ENCODE measurements around the gene MED31.

Gene MED31

GRCh38 chr17:6674586-6674985 is 23.2 kb upstream of the MED31 start:
- ChIA-PET CTCF (interaction anchor here (4.6 kb wide), 1 partner anchor 8 kb away, joined by 26 read pairs; no protein-coding TSS in a partner anchor), POLR2A (no interaction called here)
- no peak for DNase-seq (ENCODE audit: extremely low spot score)
- no peak for TF ChIP-seq CTCF (IDR thresholded peaks at IDR 0.05; ENCODE audit: control extremely low read depth, extremely low read depth, low read depth, missing control alignments)

GRCh38 chr17:6671431-6671830 is 20.0 kb upstream of the MED31 start:
- POLR2A ChIA-PET, result no interaction called here
- TF ChIP-seq CTCF (IDR thresholded peaks at IDR 0.05; ENCODE audit: control extremely low read depth, extremely low read depth, low read depth, missing control alignments), result no peak
- no peak for DNase-seq (ENCODE audit: extremely low spot score)
- CTCF ChIA-PET, result interaction anchor here (1.6 kb wide), 2 partner anchors 11 to 22 kb away, joined by 4 to 5 read pairs; no protein-coding TSS in a partner anchor

- POLR2A ChIA-PET, result no interaction called here
- CTCF ChIA-PET, result interaction anchor here (1.1 to 1.6 kb wide), 3 partner anchors 9 to 23 kb away, joined by 3 to 5 read pairs (median 4); no protein-coding TSS in a partner anchor
- no peak for TF ChIP-seq CTCF (IDR thresholded peaks at IDR 0.05; ENCODE audit: control extremely low read depth, extremely low read depth, low read depth, missing control alignments)
- DNase-seq (ENCODE audit: extremely low spot score), result no peak
Measured at GRCh38 chr17:6670999-6671398, 19.6 kb upstream of the MED31 start.

DNA sequence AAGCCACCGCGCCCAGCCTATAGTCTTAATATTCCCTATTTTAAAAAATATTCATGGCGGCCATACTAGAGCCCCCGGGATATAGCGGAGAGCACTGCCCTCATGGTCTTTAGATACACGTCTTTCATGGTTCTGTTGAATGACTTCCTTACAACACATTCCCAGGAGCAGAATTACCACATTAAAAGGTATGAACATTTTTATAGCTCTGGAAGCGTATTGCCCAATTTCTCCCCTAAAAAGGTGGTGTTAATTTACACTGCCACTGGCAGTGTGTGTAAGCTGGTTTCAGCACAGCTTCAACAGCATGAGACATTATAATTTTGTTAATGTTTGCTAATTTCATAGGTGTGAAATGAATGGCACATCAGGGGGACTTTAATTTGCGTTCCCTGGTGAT is 19.2 kb upstream of the MED31 start:
- CTCF ChIA-PET, result interaction anchor here (1.1 kb wide), 1 partner anchor 9 kb away, joined by 3 read pairs; no protein-coding TSS in a partner anchor
- no peak for DNase-seq (ENCODE audit: extremely low spot score)
- TF ChIP-seq CTCF (IDR thresholded peaks at IDR 0.05; ENCODE audit: control extremely low read depth, extremely low read depth, low read depth, missing control alignments), result no peak
- POLR2A ChIA-PET, result no interaction called here

DNA sequence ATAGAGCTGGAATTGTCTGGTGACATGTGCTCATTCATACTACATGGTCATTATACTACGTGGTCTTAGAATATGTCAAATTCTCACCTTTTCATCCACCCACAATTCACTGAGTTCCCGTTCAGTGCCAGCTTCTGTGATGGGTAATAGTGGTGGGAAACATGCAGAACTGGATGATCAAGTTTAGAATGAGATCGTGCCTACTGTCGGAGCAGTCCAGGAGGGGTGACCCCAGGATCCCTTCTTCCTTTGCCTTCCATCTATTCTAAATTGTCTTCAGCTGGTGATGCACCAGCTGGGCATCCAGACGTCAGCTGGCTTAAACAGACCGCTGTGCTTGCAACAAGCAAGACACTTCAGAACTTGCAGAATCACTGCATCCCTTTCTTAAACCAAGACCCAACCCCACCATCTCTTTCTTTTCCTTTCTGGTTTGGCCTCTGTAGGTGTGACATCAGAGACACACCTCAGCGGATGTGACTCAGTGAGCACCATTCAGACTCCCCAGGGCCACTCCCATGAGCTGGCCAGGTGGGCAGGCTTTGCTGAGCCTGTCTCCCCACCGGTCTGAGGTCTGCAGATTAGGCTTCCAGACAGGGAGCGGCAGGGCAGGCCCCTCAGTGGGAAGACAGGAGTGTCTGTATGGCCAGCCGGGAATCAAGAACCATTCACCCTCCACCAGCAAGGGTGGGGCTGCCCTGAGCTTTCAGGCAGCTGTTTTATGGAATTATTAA is 18.2 kb upstream of the MED31 start:
- no peak for TF ChIP-seq CTCF (IDR thresholded peaks at IDR 0.05; ENCODE audit: control extremely low read depth, extremely low read depth, low read depth, missing control alignments)
- POLR2A ChIA-PET, result no interaction called here
- DNase-seq (ENCODE audit: extremely low spot score), result no peak
- CTCF ChIA-PET, result interaction anchor here (1.1 kb wide), 1 partner anchor 8 kb away, joined by 3 read pairs; no protein-coding TSS in a partner anchor

- POLR2A ChIA-PET, result no interaction called here
- CTCF ChIA-PET, result interaction anchor here (1.1 kb wide), 1 partner anchor 242 kb away, joined by 3 read pairs; no protein-coding TSS in a partner anchor
- no peak for TF ChIP-seq CTCF (IDR thresholded peaks at IDR 0.05; ENCODE audit: control extremely low read depth, extremely low read depth, low read depth, missing control alignments)
- no peak for DNase-seq (ENCODE audit: extremely low spot score)
Measured at GRCh38 chr17:6668727-6669425, 17.5 kb upstream of the MED31 start.

Measured in GM10248 (cell line).